Occipital lobe (tissue), 2 donors: Measurements from ENCODE around the gene FCRL3. TPM values are rescaled to one million over a fixed set of nuclear protein-coding genes. Genes with fewer than 3 reads are reported as not detected.

Experiments
- DNase-seq: peaks from one replicate; lab custom pipeline; 2025; lab: John Stamatoyannopoulos, UW
- total RNA-seq: library from RNA; depleted of rRNA; stranded (reverse); fragments of >200 nt; gene quantifications from one replicate; pipeline ENCODE4 v1.2.3, GENCODE V29; 2014

Gene FCRL3
- total RNA-seq, 1 donor from 2014 or later = not detected

DNA sequence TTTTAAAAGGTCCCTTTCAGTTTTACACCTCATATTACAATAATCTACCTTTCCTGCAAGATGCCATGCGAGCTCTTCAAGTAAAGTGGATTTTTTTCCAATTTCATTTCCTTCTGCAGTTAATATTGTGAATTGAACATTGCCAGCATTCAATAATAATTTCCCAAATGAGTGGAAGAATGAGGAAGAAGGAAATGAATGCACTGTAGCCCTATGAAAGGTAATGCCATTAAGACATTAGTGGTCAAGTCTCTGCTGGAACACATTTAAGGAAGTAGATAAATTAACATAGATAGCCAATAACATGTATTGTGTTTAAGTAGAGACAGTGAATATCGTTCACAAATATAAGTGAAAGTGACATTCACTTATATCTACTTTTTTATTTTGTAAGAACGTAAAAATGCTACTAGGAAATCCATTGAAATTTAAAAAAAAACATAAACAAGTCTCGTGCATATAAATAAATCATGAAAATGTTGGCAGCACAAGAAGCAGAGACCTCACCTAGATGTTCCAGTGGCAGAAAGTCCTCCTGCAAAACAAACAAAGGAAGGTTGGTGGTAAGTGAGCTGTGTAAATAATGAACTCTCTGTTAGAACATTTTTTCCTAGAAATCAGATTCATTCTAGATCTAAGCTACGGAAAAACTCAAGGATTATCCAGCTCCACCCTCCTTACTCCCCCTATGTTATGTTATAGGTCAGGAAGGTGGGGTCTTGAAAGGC is 17.7 kb downstream of the FCRL3 start:
- DNase-seq = no peak

DNA sequence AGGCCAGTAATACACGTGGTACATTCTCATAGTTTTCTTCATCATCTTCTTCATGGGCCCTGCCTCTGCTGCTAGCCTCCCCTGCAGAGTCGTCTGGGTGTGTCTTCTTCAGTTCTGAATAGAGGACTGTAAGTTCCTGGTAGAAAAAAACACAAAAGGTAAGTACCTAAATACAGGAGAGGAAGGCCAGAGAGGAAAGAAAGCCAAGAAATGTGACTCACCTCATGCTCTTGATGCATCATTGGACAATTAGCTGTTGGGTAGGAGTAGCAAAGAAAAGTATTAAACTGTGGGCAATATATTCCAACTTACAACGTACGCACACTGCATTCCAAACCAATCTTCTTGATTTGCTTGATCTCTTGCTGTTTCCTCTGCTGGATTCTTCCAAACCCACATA is 21.8 kb downstream of the FCRL3 start:
- no peak for DNase-seq

DNA sequence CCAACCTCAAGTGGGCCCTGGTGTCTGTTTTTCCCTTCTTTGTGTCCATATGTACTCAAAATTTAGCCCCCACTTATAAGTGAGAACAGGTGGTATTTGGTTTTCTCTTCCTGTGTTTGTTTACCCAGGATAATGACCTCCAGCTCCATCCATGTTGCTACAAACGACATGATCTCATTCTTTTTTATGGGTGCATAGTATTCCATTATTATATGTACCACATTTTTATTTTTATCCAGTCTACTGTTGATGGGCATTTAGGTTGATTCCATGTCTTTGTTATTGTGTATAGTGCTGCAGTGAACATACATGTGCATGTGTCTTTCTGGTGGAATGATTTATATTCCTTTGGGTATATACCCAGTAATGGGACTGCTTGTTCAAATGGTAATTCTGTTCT is 27.6 kb downstream of the FCRL3 start:
- DNase-seq = no peak

DNA sequence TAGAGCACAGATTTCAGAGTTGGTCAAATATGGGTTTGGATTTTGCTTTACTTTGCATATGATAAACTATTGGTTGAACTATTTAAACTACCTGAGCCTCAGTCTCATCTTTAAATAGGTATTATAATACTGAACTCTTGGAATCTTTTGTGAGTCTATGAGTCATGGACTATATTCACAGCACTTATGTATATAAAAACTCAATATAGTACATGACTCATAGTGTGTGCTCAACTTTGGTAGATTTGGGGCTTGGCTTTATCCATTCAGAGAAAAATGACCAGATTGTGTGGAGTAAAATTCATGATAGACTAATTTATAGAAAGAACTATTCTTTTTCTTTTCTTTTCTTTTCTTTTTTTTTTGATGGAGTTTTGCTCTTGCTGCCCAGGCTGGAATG is 28.7 kb downstream of the FCRL3 start:
- no peak for DNase-seq

DNA sequence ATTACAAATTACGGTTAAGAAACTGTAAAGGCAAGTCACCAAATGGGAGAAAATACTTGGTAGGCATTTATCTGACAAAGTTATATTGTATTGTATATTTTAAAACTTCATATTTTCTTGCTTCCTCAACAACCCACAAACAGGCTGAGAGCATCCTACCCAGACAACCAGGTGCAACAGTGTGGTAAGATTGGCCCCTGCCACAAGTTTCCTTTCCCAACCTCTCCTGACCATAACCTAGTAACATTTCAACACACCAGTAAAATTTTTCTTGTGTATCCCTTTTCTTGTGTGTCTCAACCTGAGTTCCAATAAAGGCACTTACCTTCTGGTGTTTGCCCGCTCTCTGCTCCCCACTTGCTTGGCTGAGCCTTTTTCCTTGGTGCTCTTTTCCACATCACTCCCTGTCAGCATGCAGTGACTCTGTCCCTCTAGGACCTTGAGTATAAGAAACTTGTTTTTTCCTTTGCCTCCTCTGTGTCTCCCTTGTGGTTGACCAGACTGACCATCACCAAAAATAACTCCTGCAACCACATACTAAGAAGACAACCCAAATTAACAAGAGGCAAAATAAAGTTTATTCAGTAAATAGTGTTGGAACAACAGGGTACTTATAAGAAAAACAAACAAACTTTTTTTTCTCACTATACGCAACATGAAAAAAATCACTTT is 40.9 kb downstream of the FCRL3 start:
- DNase-seq = no peak

DNA sequence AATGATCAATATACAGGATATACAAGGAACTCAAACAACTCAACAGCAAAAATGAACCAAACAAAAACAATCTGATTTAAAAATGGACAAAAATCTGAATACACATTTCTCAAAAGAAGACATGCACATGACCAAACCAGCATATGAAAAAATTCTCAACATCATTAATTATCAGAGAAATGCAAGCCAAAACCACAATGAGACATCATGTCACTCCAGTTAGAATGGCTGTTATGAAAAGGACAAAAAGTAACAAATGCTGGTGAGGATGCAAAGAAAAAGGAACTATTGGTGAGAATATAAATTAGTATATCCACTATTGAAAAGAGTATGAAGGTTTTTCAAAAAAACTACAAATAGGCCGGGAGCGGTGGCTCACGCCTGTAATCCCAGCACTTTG is 42.0 kb downstream of the FCRL3 start:
- no peak for DNase-seq

DNA sequence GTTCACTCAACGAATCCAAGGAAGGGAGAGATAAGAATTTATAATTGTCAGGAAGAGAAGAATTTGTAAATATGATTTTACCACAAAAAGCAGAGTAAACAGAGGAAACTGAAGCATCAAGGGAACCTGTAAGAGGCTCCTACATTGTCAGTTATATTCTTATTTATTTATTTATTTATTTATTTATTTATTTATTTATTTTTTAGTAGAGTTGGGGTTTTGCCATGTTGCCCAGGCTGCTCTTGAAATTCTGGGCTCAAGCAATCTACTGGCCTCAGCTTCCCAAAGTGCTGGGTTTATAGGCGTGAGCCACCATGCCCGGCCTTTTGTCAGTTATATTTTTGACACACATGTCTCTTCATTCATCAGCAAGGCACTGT is 47.1 kb downstream of the FCRL3 start:
- DNase-seq = no peak

DNA sequence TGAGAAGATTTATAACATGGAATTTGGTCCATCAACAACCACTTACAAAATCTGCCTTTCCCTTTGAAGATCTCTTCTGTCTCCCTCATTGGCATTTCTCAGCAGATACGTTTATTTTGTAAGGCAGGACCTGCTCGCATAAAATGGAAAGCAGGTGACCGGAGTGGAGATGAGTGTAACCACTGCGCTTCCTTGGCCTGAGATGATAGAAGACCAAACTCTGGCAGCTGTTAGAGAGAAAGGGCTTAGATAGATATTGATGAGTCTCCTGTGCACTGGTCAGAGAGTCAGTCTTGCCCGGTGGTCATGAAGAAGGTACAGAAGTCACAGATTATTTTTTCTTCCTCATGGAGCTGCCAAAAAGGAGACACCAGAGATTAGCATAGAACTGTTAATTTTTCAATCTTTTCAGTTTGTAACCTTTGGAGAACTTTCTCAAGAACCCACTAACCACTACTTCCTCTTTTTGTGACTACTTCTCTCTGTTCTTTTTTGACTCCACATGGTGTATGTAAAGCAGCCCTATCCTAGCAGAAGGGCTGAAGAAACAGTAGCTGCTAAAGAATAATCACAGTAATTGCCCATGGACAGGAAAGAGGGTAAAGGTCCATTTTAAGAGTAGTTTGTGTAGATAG is 47.6 kb downstream of the FCRL3 start:
- DNase-seq = no peak

DNA sequence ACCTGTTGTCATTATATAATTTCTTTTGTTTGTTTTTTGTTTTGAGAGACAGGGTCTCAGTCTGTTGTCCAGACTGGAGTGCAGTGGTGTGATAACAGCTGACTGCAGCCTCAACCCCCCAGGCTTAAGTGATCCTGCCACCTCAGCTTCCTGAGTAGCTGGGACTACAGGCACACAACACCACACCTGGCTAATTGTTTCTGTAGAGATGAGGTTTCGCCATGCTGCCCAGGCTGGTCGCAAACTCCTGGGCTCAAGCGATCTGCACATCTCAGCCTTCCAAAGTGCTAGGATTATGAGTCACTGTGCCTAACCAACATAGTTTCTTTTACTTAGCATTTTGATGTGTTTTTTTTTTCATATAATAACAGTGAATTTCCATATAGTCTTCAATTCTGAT is 52.3 kb downstream of the FCRL3 start:
- DNase-seq = no peak

DNA sequence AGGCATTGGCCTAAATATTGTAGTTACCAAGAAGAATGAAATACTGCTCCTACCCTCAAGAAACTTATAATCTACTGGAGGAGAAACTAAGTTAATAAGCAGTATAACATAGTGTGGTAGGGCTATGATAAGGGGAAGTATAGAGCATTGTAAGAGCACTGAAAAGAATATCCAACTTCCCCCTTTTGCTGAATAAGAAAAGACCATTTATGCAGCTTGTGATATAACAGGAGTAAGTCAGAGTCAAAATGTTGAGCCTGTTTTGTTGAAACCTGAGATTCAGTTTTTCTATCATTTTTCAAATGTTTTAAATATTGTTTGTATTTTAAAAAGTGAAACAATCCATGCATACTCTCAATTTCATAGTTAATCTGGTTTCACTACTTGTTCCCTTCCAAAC is 54.4 kb downstream of the FCRL3 start:
- no peak for DNase-seq

DNA sequence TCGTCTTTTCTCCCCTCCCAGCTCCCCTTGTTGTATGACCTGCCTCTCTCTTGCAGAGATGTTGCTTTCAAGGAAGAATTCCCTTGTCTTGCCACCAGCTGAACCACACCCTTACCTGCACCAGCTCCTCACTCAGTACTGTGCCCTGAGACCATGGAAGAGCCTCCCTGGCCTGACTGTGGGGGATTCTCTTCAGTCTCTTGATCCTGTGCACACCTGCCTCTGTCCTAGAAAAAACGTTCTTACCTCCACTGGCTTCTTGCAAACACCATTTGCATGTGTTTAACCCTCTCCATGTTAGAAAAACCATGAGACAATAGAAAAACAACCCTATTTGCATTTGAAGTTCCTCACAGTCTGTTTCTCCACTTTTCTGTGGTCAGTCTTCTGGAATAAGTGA is 59.4 kb downstream of the FCRL3 start:
- DNase-seq = no peak

DNA sequence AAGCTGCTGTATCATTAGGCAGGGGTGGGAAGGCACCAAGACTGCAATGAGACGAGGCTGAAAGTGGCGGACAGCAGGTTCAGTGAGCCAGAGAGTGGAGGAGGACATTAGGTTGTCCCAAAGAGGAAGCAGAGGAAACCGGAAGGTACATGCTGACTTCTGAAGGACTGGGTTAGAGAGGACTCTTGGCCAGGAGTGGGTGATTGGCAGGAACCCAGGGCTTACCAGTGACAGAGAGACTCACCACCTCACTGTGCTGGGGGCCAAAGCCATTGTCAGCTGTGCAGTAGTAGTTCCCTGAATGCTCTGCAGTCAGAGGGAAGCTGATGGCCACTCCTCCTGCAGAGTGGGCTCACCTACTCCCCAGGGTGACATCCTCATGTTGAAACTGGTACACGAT is 60.8 kb downstream of the FCRL3 start:
- DNase-seq = no peak

DNA sequence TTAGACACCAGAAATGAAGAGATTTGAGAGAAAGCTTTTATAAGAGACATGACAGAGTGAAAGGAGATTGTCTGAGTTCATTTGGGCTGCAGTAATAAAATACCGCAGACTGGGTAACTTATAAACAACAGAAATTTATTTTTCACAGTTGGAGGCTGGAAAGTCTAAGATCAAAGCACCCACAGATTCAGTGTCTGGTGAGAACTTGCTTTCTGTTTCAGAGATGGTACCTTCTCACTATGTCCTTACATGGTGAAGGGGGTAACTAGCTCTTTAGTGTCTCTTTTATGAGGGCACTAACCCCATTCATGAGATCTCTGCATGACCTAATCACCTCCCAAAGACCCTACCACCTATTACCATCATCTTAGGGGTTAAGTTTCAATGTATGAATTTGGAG is 71.8 kb downstream of the FCRL3 start:
- no peak for DNase-seq

Other genes with a start within 250 kb of the FCRL3 start
- not detected for gene FCRL5, start 148.3 kb downstream of the FCRL3 start, total RNA-seq
- not detected for gene FCRL4, start 102.7 kb downstream of the FCRL3 start, total RNA-seq
- not detected for gene FCRL2, start 76.4 kb upstream of the FCRL3 start, total RNA-seq
- 0.16 TPM for gene FCRL1, start 119.4 kb upstream of the FCRL3 start, total RNA-seq
- 1.2 TPM for gene CD5L, start 141.0 kb upstream of the FCRL3 start, total RNA-seq